Measurements from ENCODE around the gene TENM4. TPM values are rescaled to one million over a fixed set of nuclear protein-coding genes. Genes with fewer than 3 reads are reported as not detected.

The TENM4 gene
- polyA plus RNA-seq, 1 experiment: 0.39 TPM

DNA sequence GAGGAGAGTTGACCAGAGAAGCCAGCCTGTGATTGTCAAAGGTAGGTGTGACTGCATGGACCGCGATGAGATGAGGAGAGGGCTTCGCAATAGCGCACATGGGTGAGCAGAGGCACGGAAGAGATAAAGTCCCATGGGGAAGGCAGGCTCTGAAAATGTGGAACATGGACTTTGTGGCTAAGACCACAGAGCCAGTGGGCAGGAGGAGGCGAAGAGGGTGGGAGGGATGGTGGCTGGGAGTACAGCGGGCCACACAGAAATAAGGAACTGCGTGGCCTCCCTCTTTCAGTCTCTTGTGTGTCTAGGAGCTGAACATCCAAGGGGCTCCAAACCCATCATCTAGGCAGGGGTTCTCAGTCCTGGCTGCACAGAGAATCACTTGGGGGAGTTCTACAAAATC is 98.6 kb downstream of the TENM4 start:
- no peak for DNase-seq (ENCODE audit: low read depth)
- CTCF ChIA-PET: interaction anchor here (0.7 kb wide), 1 partner anchor 152 kb away, joined by 3 read pairs; no protein-coding TSS in a partner anchor
- POLR2A ChIA-PET: no interaction called here

GRCh38 chr11:79340535-79340934 is 100.3 kb downstream of the TENM4 start:
- Histone ChIP-seq H3K36me3 (ENCODE audit: control insufficient read depth, insufficient read depth, low read length) (no peaks in the 10 kb centered on the region), H3K4me3 (ENCODE audit: low read depth, low read length) (no peak overlapping the region), H3K27me3 (ENCODE audit: control insufficient read depth, insufficient read depth, low read length) (no peaks in the 10 kb centered on the region)
- CTCF ChIA-PET: no interaction called here
- POLR2A ChIA-PET: no interaction called here
- DNase-seq (ENCODE audit: low read depth): no peak
- TF ChIP-seq CTCF (IDR thresholded peaks at IDR 0.05; ENCODE audit: insufficient read depth, low read depth, low read length): no peak

More for the DNA sequence above, 98.6 kb downstream of the TENM4 start:
- TF ChIP-seq CTCF (IDR thresholded peaks at IDR 0.05; ENCODE audit: insufficient read depth, low read depth, low read length): no peak
- H3K27me3 ChIP-seq (ENCODE audit: control insufficient read depth, insufficient read depth, low read length): no peaks in the 10 kb centered on the region
- H3K36me3 ChIP-seq (ENCODE audit: control insufficient read depth, insufficient read depth, low read length): no peaks in the 10 kb centered on the region
- H3K4me3 ChIP-seq (ENCODE audit: low read depth, low read length): no peak overlapping the region

DNA sequence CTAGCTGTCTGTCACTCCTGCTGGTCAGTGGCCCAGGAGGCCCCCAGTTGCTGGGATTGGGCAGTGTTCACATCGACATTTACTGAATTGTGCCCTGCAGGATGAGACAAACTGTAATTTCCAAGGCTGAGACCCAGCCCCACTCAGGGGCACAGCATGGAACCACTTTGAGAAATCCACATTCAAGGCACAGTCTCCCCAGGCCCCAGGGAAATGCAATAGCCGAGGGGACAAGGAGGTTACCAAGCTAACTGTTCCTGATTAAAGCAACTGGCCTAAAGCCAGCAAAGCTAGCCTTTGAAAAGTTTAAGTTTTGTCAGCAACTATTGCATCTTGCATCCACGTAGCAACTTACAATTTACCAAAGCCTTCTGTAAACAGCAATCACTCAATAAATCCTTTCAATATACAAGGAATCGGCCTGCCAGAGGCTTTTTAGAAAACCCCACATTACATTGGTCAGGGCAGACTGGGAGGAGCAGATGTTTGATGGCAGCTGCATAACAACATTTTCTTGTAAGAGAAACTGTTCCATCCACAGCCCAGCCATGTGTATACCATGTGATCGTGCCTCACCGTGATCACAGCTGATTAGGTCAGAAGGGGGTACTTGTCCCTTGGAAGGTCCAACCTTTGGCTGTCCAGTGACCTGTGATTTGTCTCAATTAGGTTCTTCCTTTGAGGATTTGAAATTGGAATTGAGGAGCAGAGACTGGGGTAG is 103.9 kb downstream of the TENM4 start:
- CTCF ChIA-PET: interaction anchor here (0.8 to 1.7 kb wide), 3 partner anchors 8 to 64 kb away, joined by 3 to 4 read pairs (median 3); no protein-coding TSS in a partner anchor
- no peak for DNase-seq (ENCODE audit: low read depth)
- no peak overlapping the region for H3K4me3 ChIP-seq (ENCODE audit: low read depth, low read length)
- POLR2A ChIA-PET: no interaction called here
- no peaks in the 10 kb centered on the region for H3K27me3 ChIP-seq (ENCODE audit: control insufficient read depth, insufficient read depth, low read length)
- TF ChIP-seq CTCF (IDR thresholded peaks at IDR 0.05; ENCODE audit: insufficient read depth, low read depth, low read length): no peak
- H3K36me3 ChIP-seq (ENCODE audit: control insufficient read depth, insufficient read depth, low read length): no peaks in the 10 kb centered on the region

DNA sequence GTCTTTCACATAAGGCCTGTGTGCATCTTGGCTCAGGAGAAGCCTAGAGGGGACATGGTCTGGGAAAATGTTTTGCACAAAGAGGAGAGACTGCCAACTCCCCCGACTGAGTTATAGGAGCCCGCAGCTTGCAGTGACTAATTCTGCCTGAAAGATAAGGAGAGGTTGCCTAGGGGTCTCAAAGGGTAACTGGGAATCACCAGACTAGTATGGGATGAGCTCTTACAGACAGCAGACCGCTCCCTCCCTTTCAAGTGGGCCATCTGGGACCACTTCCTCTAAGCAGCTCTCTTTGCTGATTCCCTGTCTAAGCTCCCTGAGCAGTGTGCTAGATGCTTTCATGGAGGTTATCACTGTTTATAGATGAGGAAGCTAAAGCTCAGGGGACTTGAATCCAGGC is 105.1 kb downstream of the TENM4 start:
- no peak for TF ChIP-seq CTCF (IDR thresholded peaks at IDR 0.05; ENCODE audit: insufficient read depth, low read depth, low read length)
- Histone ChIP-seq H3K27me3 (ENCODE audit: control insufficient read depth, insufficient read depth, low read length) (no peaks in the 10 kb centered on the region), H3K4me3 (ENCODE audit: low read depth, low read length) (no peak overlapping the region), H3K36me3 (ENCODE audit: control insufficient read depth, insufficient read depth, low read length) (no peaks in the 10 kb centered on the region)
- ChIA-PET POLR2A (no interaction called here), CTCF (interaction anchor here (1.7 kb wide), 1 partner anchor 66 kb away, joined by 4 read pairs; no protein-coding TSS in a partner anchor)
- no peak for DNase-seq (ENCODE audit: low read depth)

GRCh38 chr11:79333355-79333754 is 107.5 kb downstream of the TENM4 start:
- CTCF ChIA-PET: interaction anchor here (0.6 to 1.4 kb wide), 2 partner anchors 13 to 553 kb away, joined by 4 read pairs; no protein-coding TSS in a partner anchor
- DNase-seq (ENCODE audit: low read depth): no peak

More at GRCh38 chr11:79333355-79333754, 107.5 kb downstream of the TENM4 start:
- H3K27me3 ChIP-seq (ENCODE audit: control insufficient read depth, insufficient read depth, low read length): no peaks in the 10 kb centered on the region
- no peak overlapping the region for H3K4me3 ChIP-seq (ENCODE audit: low read depth, low read length)
- TF ChIP-seq CTCF (IDR thresholded peaks at IDR 0.05; ENCODE audit: insufficient read depth, low read depth, low read length): no peak
- POLR2A ChIA-PET: no interaction called here
- no peaks in the 10 kb centered on the region for H3K36me3 ChIP-seq (ENCODE audit: control insufficient read depth, insufficient read depth, low read length)

All from BJ (cell line).